B cell (primary cell): Measurements from ENCODE around the gene CDK11A. TPM values are rescaled to one million over a fixed set of nuclear protein-coding genes. Genes with fewer than 3 reads are reported as not detected.

Source experiments
- ATAC-seq: fragments of 200-7000 bp; cut with Tn5 transposase; one replicate; pipeline ENCODE4 v1.10.0; 2021; ENCODE audit warnings: low read depth, mild to moderate bottlenecking, moderate number of reproducible peaks, moderate library complexity
- CTCF ChIA-PET: fragments of 350-600 bp; sonication (Branson Sonifier 250); formaldehyde crosslinking; loops from one replicate; lab custom pipeline; 2021; ENCODE audit warnings: antibody characterized with exemption, inconsistent platforms; lab: Charles Lee
- POLR2A ChIA-PET: fragments of 350-600 bp; sonication (Branson Sonifier 250); formaldehyde crosslinking; loops from one replicate; lab custom pipeline; 2021; ENCODE audit warnings: antibody characterized with exemption; lab: Charles Lee
- DNase-seq: peaks from one replicate; pipeline ENCODE4 v3.0.0; 2013
- H2AFZ ChIP-seq: 2 replicates; pipeline ENCODE4 v1.6.1; 2012; ENCODE audit warnings: mild to moderate bottlenecking, low read depth, low read length; ENCODE audit not compliant: insufficient read depth, poor library complexity, severe bottlenecking
- H3K27ac ChIP-seq, 2 donors: 1 replicate in 1 of 2; 2 replicates in 1 of 2; pipeline ENCODE4 v1.5.1; 2012 to 2013; ENCODE audit warnings: low read length in 2 of 2, mild to moderate bottlenecking in 2 of 2, moderate library complexity in 1 of 2
- H3K27me3 ChIP-seq, 4 experiments: fragments of 200-600 bp in 1 of 4; sonication (generic) in 1 of 4; replicated peaks in 1 of 4; 1 replicate in 2 of 4; 2 replicates in 2 of 4; pipeline versions ENCODE4 v1.6.1 to v1.7.0; 2013 to 2016; ENCODE audit warnings: low read length in 3 of 4, mild to moderate bottlenecking in 2 of 4, mixed read lengths in 1 of 4, moderate library complexity in 1 of 4; ENCODE audit not compliant: insufficient read depth in 4 of 4, control insufficient read depth in 3 of 4; ENCODE audit errors: control extremely low read depth in 1 of 4
- H3K36me3 ChIP-seq, 2 experiments: replicated peaks in 1 of 2; 1 replicate in 1 of 2; 2 replicates in 1 of 2; pipeline versions ENCODE4 v1.6.1 to v1.7.1; 2013; ENCODE audit warnings: low read length in 1 of 2; ENCODE audit not compliant: insufficient read depth in 2 of 2, control insufficient read depth in 1 of 2; ENCODE audit errors: control extremely low read depth in 1 of 2, extremely low read depth in 1 of 2
- H3K4me1 ChIP-seq, 2 donors: fragments of 200-600 bp in 1 of 2; sonication (generic) in 1 of 2; 1 replicate in 1 of 2; 2 replicates in 1 of 2; pipeline versions ENCODE4 v1.5.1 to v1.6.1; 2013 to 2017; ENCODE audit warnings: low read length in 2 of 2; ENCODE audit not compliant: control insufficient read depth in 2 of 2, insufficient read depth in 2 of 2
- H3K4me2 ChIP-seq: replicated peaks from 2 replicates; pipeline ENCODE3; 2012; ENCODE audit warnings: mild to moderate bottlenecking, low read depth, low read length; ENCODE audit not compliant: poor library complexity, severe bottlenecking
- H3K4me3 ChIP-seq, 5 experiments: fragments of 200-600 bp in 1 of 5; sonication (generic) in 1 of 5; 1 replicate in 3 of 5; 2 replicates in 2 of 5; pipeline versions ENCODE4 v1.5.1 to v1.7.0; 2011 to 2016; ENCODE audit warnings: low read length in 4 of 5, mild to moderate bottlenecking in 4 of 5, low read depth in 2 of 5, control low read depth in 1 of 5, moderate library complexity in 1 of 5; ENCODE audit not compliant: insufficient read depth in 1 of 5; ENCODE audit errors: control extremely low read depth in 1 of 5, extremely low read depth in 1 of 5
- H3K79me2 ChIP-seq: fragments of 200-600 bp; sonication (generic); one replicate; pipeline ENCODE4 v1.6.0; 2016; ENCODE audit warnings: low read length; ENCODE audit not compliant: control insufficient read depth, insufficient read depth
- H3K9ac ChIP-seq: fragments of 200-600 bp; sonication (generic); 2 replicates; pipeline ENCODE4 v1.6.1; 2017; ENCODE audit warnings: mild to moderate bottlenecking, low read length, moderate library complexity
- H3K9me3 ChIP-seq, 3 donors: one replicate each; pipeline versions ENCODE4 v1.6.1 to v1.7.1; 2013; ENCODE audit warnings: low read length in 2 of 3; ENCODE audit not compliant: control insufficient read depth in 2 of 3, insufficient read depth in 1 of 3; ENCODE audit errors: control extremely low read depth in 1 of 3
- H4K20me1 ChIP-seq: 2 replicates; pipeline ENCODE4 v1.6.0; 2012; ENCODE audit warnings: mild to moderate bottlenecking, low read length; ENCODE audit not compliant: insufficient read depth, control insufficient read depth, poor library complexity, severe bottlenecking
- H3K27ac Mint-ChIP-seq: one replicate; pipeline ENCODE4 v1.8.0; 2021; ENCODE audit warnings: mixed read lengths
- H3K27me3 Mint-ChIP-seq: one replicate; pipeline ENCODE4 v1.8.0; 2021; ENCODE audit warnings: mixed read lengths
- H3K4me1 Mint-ChIP-seq: one replicate; pipeline ENCODE4 v1.8.0; 2021; ENCODE audit warnings: mixed read lengths
- H3K4me3 Mint-ChIP-seq: one replicate; pipeline ENCODE4 v1.8.0; 2021; ENCODE audit warnings: mixed read lengths
- H3K9me3 Mint-ChIP-seq: one replicate; pipeline ENCODE4 v1.8.0; 2022; ENCODE audit warnings: mixed read lengths; ENCODE audit not compliant: insufficient read depth
- CTCF ChIP-seq: fragments of 200-600 bp; IDR thresholded peaks from one replicate; pipeline ENCODE4 v1.8.0; 2022; ENCODE audit warnings: antibody characterized with exemption, mild to moderate bottlenecking
- EZH2 ChIP-seq: IDR thresholded peaks from 2 replicates; pipeline ENCODE4 v1.6.1; 2012; ENCODE audit warnings: borderline replicate concordance, low read depth, mild to moderate bottlenecking, moderate library complexity, low read length; ENCODE audit not compliant: insufficient read depth, poor library complexity, severe bottlenecking
- WGBS: methylation state at CpG from one replicate; pipeline ENCODE4 v1.1.5; 2013; ENCODE audit warnings: missing lambda C conversion rate; ENCODE audit not compliant: insufficient coverage; 5-methylcytosine and 5-hydroxymethylcytosine counted together
- intact Hi-C: fragments of 100-400 bp; cut with micrococcal nuclease; formaldehyde crosslinking; loops from one replicate; pipeline ENCODE4 v1.10.0; 2022
- polyA plus RNA-seq: library from polyadenylated mRNA; depleted of rRNA; stranded (reverse); fragments of >200 nt; gene quantifications from 2 replicates; pipeline ENCODE4 v1.2.3, GENCODE V29; 2012
- total RNA-seq, 2 donors: library from RNA; stranded (reverse); fragments of 120-200 nt in 1 of 2; gene quantifications; 1 replicate in 1 of 2; 2 replicates in 1 of 2; pipeline versions ENCODE4 v1.2.3 to v1.2.4, GENCODE V29; 2013 to 2022

The CDK11A gene
- total and polyA plus RNA-seq, 2 donors (not counting 1 experiment from before 2014, with no cell fraction given) = 82.1 to 138 TPM

GRCh38 chr1:1755852-1756251 is 31.7 kb upstream of the CDK11A start:
- TF ChIP-seq EZH2 (no peak), CTCF (no peak)
- Mint-ChIP-seq H3K27ac (no peak overlapping the region), H3K4me1 (no peaks in the 10 kb centered on the region), H3K4me3 (no peak overlapping the region), H3K9me3 (no peaks in the 10 kb centered on the region), H3K27me3 (no peaks in the 10 kb centered on the region)
- Histone ChIP-seq H3K4me3 (no peak overlapping the region), H4K20me1 (peaks cover 57% of the 10 kb centered on the region), H3K4me2 (no peak overlapping the region), H2AFZ (no peak overlapping the region), H3K27me3 (no peaks in the 10 kb centered on the region), H3K36me3 (peaks cover 0 to 79% of the 10 kb centered on the region in 2 experiments), H3K4me1 (no peaks in the 10 kb centered on the region), H3K79me2 (peaks cover 64% of the 10 kb centered on the region), H3K9ac (no peak overlapping the region), H3K27ac (no peak overlapping the region), H3K9me3 (no peaks in the 10 kb centered on the region)
- ATAC-seq (no peak), DNase-seq (no peak)
- CTCF ChIA-PET = interaction anchor here (1.9 kb wide), 1 partner anchor 11 kb away, joined by 6 read pairs; no protein-coding TSS in a partner anchor
- WGBS = 92% methylated on average over 15 of the region's 15 CpGs
- intact Hi-C loops = no loop called here
- POLR2A ChIA-PET = no interaction called here

DNA sequence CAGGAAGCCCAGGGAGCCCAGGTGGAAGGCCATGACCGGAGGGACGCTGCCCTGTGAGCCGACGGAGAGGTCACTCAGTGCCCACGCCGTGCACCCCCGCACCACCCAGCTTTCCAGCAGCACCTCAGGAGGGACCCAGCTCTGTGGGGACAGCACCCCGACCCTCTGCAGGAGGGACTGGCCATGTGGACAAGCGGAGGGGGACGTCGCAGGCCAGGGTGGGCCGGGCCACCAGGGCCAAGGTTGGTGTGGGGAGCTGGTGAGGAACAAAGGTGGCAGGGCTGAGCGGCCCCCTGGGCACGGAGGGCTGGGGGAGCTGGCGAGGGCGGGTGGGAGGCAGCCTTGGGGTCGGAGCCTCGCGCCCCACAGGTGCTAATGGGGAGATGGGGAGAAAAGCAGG is 31.3 kb upstream of the CDK11A start:
- TF ChIP-seq EZH2 (no peak), CTCF (no peak)
- H3K79me2 ChIP-seq = peaks cover 60% of the 10 kb centered on the region
- no peak overlapping the region for H3K4me3 ChIP-seq
- WGBS = 94% methylated on average over 19 of the region's 19 CpGs
- Mint-ChIP-seq H3K9me3 (no peaks in the 10 kb centered on the region), H3K27ac (no peak overlapping the region), H3K27me3 (no peaks in the 10 kb centered on the region), H3K4me1 (no peaks in the 10 kb centered on the region), H3K4me3 (no peak overlapping the region)
- H3K9me3 ChIP-seq = no peaks in the 10 kb centered on the region
- ChIA-PET CTCF (interaction anchor here (1.9 kb wide), 1 partner anchor 11 kb away, joined by 6 read pairs; no protein-coding TSS in a partner anchor), POLR2A (no interaction called here)
- no peak overlapping the region for H3K27ac ChIP-seq
- DNase-seq (no peak), ATAC-seq (no peak)
- H3K27me3 ChIP-seq = no peaks in the 10 kb centered on the region
- intact Hi-C loops = no loop called here
- H3K4me2 ChIP-seq = no peak overlapping the region
- no peak overlapping the region for H3K9ac ChIP-seq
- no peaks in the 10 kb centered on the region for H3K4me1 ChIP-seq
- peaks cover 0 to 74% of the 10 kb centered on the region in 2 experiments for H3K36me3 ChIP-seq
- no peak overlapping the region for H2AFZ ChIP-seq
- peaks cover 52% of the 10 kb centered on the region for H4K20me1 ChIP-seq
